GM12872 (cell line): Measurements from ENCODE around the gene PHACTR2.

Experiments used
- CTCF ChIP-seq: IDR thresholded peaks from 3 replicates; pipeline ENCODE4 v1.5.1; 2011; ENCODE audit warnings: low read depth, mild to moderate bottlenecking, low read length, moderate library complexity; ENCODE audit not compliant: insufficient read depth

Gene PHACTR2

GRCh38 chr6:143745166-143746133 lies 67.7 kb downstream of the PHACTR2 start:
- no peak for TF ChIP-seq CTCF

DNA sequence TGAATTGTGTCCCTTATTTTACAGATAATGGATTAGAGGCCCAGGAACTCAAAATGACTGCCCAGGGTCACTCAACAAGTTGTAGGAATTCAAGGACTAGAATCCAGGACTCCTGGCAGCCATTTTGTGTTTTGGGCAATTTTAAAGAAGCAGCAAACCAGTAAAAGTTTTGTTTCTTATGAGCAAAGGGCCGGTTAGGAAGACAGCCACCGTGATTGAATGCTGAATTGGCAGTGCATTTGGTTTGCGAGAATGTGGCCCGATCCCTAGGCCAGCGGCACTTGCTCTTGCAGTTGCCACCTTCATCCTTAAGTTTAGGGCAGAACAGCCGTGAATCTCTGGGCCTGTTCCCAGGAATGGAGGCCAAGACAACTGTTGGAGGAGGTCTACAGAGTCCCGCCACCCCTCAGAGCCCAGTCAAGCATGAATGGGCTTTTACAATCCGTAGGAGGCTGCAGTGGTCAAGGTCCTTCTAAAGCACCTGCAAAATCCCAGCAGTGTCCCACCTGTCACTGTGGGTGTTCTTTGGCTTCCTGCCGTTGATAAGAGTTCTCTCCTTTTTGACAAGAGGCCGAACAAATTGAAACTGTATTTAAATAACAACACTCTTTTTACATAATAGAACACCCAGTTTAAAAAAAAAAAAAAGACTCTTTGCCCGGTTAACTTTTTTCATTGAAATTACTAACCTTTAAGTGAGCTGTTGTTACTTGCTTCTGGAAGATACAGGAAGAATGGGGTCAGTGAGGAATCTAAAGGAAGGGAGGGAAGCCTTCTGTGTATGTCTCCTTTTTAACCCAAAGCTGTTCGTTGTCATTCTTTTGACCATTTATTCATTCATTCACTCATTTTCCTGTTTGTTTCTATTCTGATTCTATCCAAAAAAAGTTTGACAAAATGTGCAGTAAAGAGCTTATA lies 68.7 kb downstream of the PHACTR2 start:
- TF ChIP-seq CTCF = no peak

GRCh38 chr6:143747347-143747842 lies 69.6 kb downstream of the PHACTR2 start:
- TF ChIP-seq CTCF = no peak

GRCh38 chr6:143749891-143750290 lies 72.1 kb downstream of the PHACTR2 start:
- no peak for TF ChIP-seq CTCF

DNA sequence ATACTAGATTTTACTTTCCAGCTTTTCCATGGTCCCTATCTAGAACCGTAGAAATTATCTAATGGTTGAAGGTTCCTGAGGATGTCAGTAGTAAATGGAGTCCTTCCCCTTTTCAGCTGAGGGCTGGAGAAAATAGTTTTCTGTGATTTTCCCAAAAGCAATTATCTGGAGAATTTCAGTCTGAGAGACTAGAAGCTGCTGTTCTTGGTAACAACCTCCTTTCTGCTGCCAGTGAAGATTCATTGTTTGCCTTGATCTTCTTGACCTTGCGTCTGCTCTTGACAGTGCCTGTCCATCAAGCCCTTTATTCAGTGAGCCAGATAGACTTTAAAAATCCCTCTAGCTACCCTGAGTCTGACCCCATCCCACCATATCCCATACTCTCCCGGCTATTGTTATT lies 73.1 kb downstream of the PHACTR2 start:
- TF ChIP-seq CTCF = no peak

DNA sequence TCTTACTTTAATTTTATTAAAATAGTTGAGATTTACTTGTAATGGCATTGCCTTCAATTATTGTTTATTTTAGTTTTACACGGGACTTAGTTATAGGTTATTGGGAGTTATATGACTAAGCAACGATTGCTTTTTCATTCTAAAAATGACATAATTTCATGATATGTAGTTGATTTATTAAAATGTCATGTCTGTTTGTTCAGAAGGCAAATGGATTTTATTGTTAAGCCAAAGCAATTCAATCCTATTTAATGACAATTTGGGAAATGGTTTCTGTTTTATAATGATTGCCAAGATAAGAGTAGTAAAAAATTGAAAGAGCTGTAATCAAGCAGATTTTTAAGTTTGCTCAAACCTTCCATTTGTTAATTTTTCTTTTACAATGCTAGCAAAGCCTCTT lies 74.7 kb downstream of the PHACTR2 start:
- no peak for TF ChIP-seq CTCF

- no peak for TF ChIP-seq CTCF
These were observed 75.9 kb downstream of the PHACTR2 start for GRCh38 chr6:143753678-143754077.
